Progenitor cell of endocrine pancreas (in vitro differentiated cells): ENCODE results near the gene SYT11. TPM values are rescaled to one million over a fixed set of nuclear protein-coding genes. Genes with fewer than 3 reads are reported as not detected.

Experiments used
- DNase-seq: peaks from one replicate; pipeline ENCODE4 v3.0.0; 2021; ENCODE audit warnings: low spot score; ENCODE audit not compliant: unreplicated experiment
- H3K27ac Mint-ChIP-seq: 2 replicates; pipeline ENCODE4 v1.8.0; 2021; ENCODE audit warnings: mild to moderate bottlenecking, moderate library complexity, mixed read lengths
- H3K27me3 Mint-ChIP-seq: 2 replicates; pipeline ENCODE4 v1.8.0; 2021; ENCODE audit warnings: mixed read lengths
- H3K36me3 Mint-ChIP-seq: 2 replicates; pipeline ENCODE4 v1.8.0; 2022; ENCODE audit warnings: mixed read lengths; ENCODE audit not compliant: insufficient read depth
- H3K4me1 Mint-ChIP-seq: 2 replicates; pipeline ENCODE4 v1.8.0; 2021; ENCODE audit warnings: low read depth, mixed read lengths
- H3K4me3 Mint-ChIP-seq: 2 replicates; pipeline ENCODE4 v1.8.0; 2021; ENCODE audit warnings: low read depth, mild to moderate bottlenecking, moderate library complexity, mixed read lengths
- H3K9me3 Mint-ChIP-seq: 2 replicates; pipeline ENCODE4 v1.8.0; 2021; ENCODE audit warnings: low read depth, mixed read lengths
- CTCF ChIP-seq: fragments of 200-600 bp; sonication (generic); IDR thresholded peaks from one replicate; pipeline ENCODE4 v1.5.0; 2021; ENCODE audit warnings: antibody characterized with exemption, mild to moderate bottlenecking; ENCODE audit not compliant: unreplicated experiment
- total RNA-seq: library from RNA; stranded (reverse); gene quantifications from 2 replicates; pipeline ENCODE4 v1.2.1, GENCODE V29; 2021

The SYT11 gene
- total RNA-seq, 1 donor from 2014 or later: 1.7 TPM

- H3K4me3 Mint-ChIP-seq: no peak overlapping the region
- no peaks in the 10 kb centered on the region for H3K9me3 Mint-ChIP-seq
- peaks cover 22% of the 10 kb centered on the region for H3K27me3 Mint-ChIP-seq
- TF ChIP-seq CTCF: no peak
- DNase-seq: no peak
- no peak overlapping the region for H3K27ac Mint-ChIP-seq
- peaks cover 3% of the 10 kb centered on the region for H3K4me1 Mint-ChIP-seq
- H3K36me3 Mint-ChIP-seq: peaks cover 1% of the 10 kb centered on the region
These were observed 2.5 kb downstream of the SYT11 start for GRCh38 chr1:155861896-155862295.

GRCh38 chr1:155864393-155864792 is 5.0 kb downstream of the SYT11 start:
- Mint-ChIP-seq H3K4me1 (no peaks in the 10 kb centered on the region), H3K36me3 (no peaks in the 10 kb centered on the region), H3K27ac (no peak overlapping the region), H3K4me3 (no peak overlapping the region), H3K27me3 (peaks cover 24% of the 10 kb centered on the region), H3K9me3 (no peaks in the 10 kb centered on the region)
- TF ChIP-seq CTCF: no peak
- no peak for DNase-seq

- no peak overlapping the region for H3K27ac Mint-ChIP-seq
- H3K4me3 Mint-ChIP-seq: no peak overlapping the region
- H3K27me3 Mint-ChIP-seq: peaks cover 17% of the 10 kb centered on the region
- DNase-seq: no peak
- H3K36me3 Mint-ChIP-seq: no peaks in the 10 kb centered on the region
- TF ChIP-seq CTCF: no peak
- no peaks in the 10 kb centered on the region for H3K4me1 Mint-ChIP-seq
- H3K9me3 Mint-ChIP-seq: no peaks in the 10 kb centered on the region
These were observed 8.4 kb downstream of the SYT11 start for GRCh38 chr1:155867766-155868165.

- Mint-ChIP-seq H3K27me3 (peaks cover 18% of the 10 kb centered on the region), H3K4me1 (no peaks in the 10 kb centered on the region), H3K4me3 (no peak overlapping the region), H3K9me3 (no peaks in the 10 kb centered on the region), H3K36me3 (no peaks in the 10 kb centered on the region), H3K27ac (no peak overlapping the region)
- no peak for DNase-seq
- TF ChIP-seq CTCF: no peak
These were observed 12.0 kb downstream of the SYT11 start for GRCh38 chr1:155871390-155871789.

- DNase-seq: no peak
- no peak for TF ChIP-seq CTCF
- no peak overlapping the region for H3K27ac Mint-ChIP-seq
- H3K27me3 Mint-ChIP-seq: peaks cover 15% of the 10 kb centered on the region
- H3K36me3 Mint-ChIP-seq: no peaks in the 10 kb centered on the region
- no peaks in the 10 kb centered on the region for H3K4me1 Mint-ChIP-seq
- no peak overlapping the region for H3K4me3 Mint-ChIP-seq
- no peaks in the 10 kb centered on the region for H3K9me3 Mint-ChIP-seq
These were observed 13.2 kb downstream of the SYT11 start for GRCh38 chr1:155872527-155872926.
